HepG2 (cell line): Measurements from ENCODE around the gene ABI3. TPM values are rescaled to one million over a fixed set of nuclear protein-coding genes. Genes with fewer than 3 reads are reported as not detected.

ENCODE experiments used
- ATAC-seq: fragments of 200-7000 bp; cut with Tn5 transposase; 3 replicates; pipeline ENCODE4 v1.9.1; 2020; ENCODE audit warnings: mild to moderate bottlenecking, moderate library complexity
- BruUV-seq: library from RNA; stranded (reverse); fragments of 400-500 nt; replicated peaks from 2 replicates; lab custom pipeline; 2021; lab: Mats Ljungman, UMichigan
- CTCF ChIA-PET: fragments of 300-600 bp; formaldehyde crosslinking; extraction: SDS; loops from one replicate; lab custom pipeline; 2021; ENCODE audit warnings: low total read pairs, inconsistent platforms, low intra/inter-chr PET ratio; lab: Yijun Ruan, JAX
- POLR2A ChIA-PET: fragments of 350-600 bp; sonication (Branson Sonifier 250); formaldehyde crosslinking; loops from one replicate; lab custom pipeline; 2020; ENCODE audit warnings: antibody characterized with exemption, inconsistent platforms; lab: Yijun Ruan, JAX
- DNase-seq: peaks from one replicate; pipeline ENCODE4 v3.0.0-alpha.2; 2015; ENCODE audit warnings: low spot score
- FAIRE-seq: peaks from 3 replicates; lab custom pipeline; 2011; peaks lifted over from hg19 to GRCh38; lab: Jason Lieb, UNC
- H2AFZ ChIP-seq: one replicate; pipeline ENCODE4 v1.6.1; 2011; ENCODE audit warnings: low read length, inconsistent platforms
- H3K27ac ChIP-seq: fragments of 300-600 bp; 3 replicates; pipeline ENCODE4 v1.8.0; 2011; ENCODE audit warnings: mixed run types, mild to moderate bottlenecking, mixed read lengths, low read length, inconsistent platforms; ENCODE audit not compliant: insufficient read depth; ENCODE audit errors: extremely low read length
- H3K27me3 ChIP-seq, 2 experiments: fragments of 200-600 bp in 1 of 2; 2 replicates in 1 of 2; 3 replicates in 1 of 2; pipeline versions ENCODE4 v1.6.0 to v1.8.0; 2011; ENCODE audit warnings: low read length in 2 of 2, mild to moderate bottlenecking in 2 of 2, moderate library complexity in 2 of 2, inconsistent platforms in 1 of 2; ENCODE audit not compliant: insufficient read depth in 2 of 2, control insufficient read depth in 1 of 2
- H3K36me3 ChIP-seq, 2 experiments: fragments of 200-600 bp in 1 of 2; replicated peaks in 1 of 2; 2 replicates in 1 of 2; 3 replicates in 1 of 2; pipeline versions ENCODE4 v1.5.1 to v1.8.0; 2011; ENCODE audit warnings: low read length in 2 of 2, inconsistent platforms in 1 of 2; ENCODE audit not compliant: insufficient read depth in 2 of 2, control insufficient read depth in 1 of 2
- H3K4me1 ChIP-seq: 2 replicates; pipeline ENCODE4 v1.5.1; 2012; ENCODE audit warnings: low read length, inconsistent platforms; ENCODE audit not compliant: insufficient read depth
- H3K4me2 ChIP-seq: 2 replicates; pipeline ENCODE4 v1.6.0; 2011; ENCODE audit warnings: low read depth, low read length, inconsistent platforms
- H3K4me3 ChIP-seq, 3 experiments: fragments of 200-600 bp in 1 of 3; sonication (generic), shearing (Covaris generic) in 1 of 3; replicated peaks in 1 of 3; 2 replicates each; pipeline ENCODE4 v1.5.1; 2011 to 2016; ENCODE audit warnings: low read length in 3 of 3, inconsistent platforms in 2 of 3, low read depth in 2 of 3, mild to moderate bottlenecking in 2 of 3, control low read depth in 1 of 3, mixed read lengths in 1 of 3; ENCODE audit not compliant: insufficient read depth in 1 of 3
- H3K79me2 ChIP-seq: one replicate; pipeline ENCODE4 v1.6.1; 2011; ENCODE audit warnings: low read length, inconsistent platforms; ENCODE audit not compliant: insufficient read depth
- H3K9ac ChIP-seq: 2 replicates; pipeline ENCODE4 v1.6.0; 2011; ENCODE audit warnings: mild to moderate bottlenecking, low read depth, low read length, inconsistent platforms; ENCODE audit not compliant: insufficient read depth
- H3K9me3 ChIP-seq: 2 replicates; pipeline ENCODE4 v1.5.1; 2012; ENCODE audit warnings: mild to moderate bottlenecking, low read length
- H4K20me1 ChIP-seq: 2 replicates; pipeline ENCODE4 v1.6.0; 2011; ENCODE audit warnings: inconsistent platforms, mild to moderate bottlenecking, low read length, moderate library complexity; ENCODE audit not compliant: insufficient read depth
- IKZF5 ChIP-seq: IDR thresholded peaks from 2 replicates; pipeline ENCODE4 v1.6.1; 2018; ENCODE audit warnings: missing genetic modification reagents, mild to moderate bottlenecking, missing compliant biosample characterization
- ISX ChIP-seq: sonication (generic); formaldehyde crosslinking; conservative IDR thresholded peaks from 2 replicates; pipeline ENCODE4 v1.5.0; 2020; ENCODE audit warnings: missing genetic modification reagents
- MAFF ChIP-seq: IDR thresholded peaks from 2 replicates; pipeline ENCODE4 v1.6.1; 2011; ENCODE audit warnings: low read depth, low read length, improper control_type of control experiment
- NFYB ChIP-seq: sonication (generic); formaldehyde crosslinking; IDR thresholded peaks from 2 replicates; pipeline ENCODE4 v1.4.0; 2020; ENCODE audit warnings: missing genetic modification reagents
- NRL ChIP-seq: sonication (generic); formaldehyde crosslinking; IDR thresholded peaks from 2 replicates; pipeline ENCODE4 v1.5.0; 2020; ENCODE audit warnings: missing genetic modification reagents, mild to moderate bottlenecking, moderate library complexity, borderline replicate concordance
- PAF1 ChIP-seq: IDR thresholded peaks from 2 replicates; pipeline ENCODE4 v1.6.1; 2016; ENCODE audit warnings: missing genetic modification reagents, missing compliant biosample characterization
- SKI ChIP-seq: fragments of 450-650 bp; IDR thresholded peaks from one replicate; pipeline ENCODE4 v1.6.1; 2018; ENCODE audit warnings: mild to moderate bottlenecking; ENCODE audit not compliant: partially characterized antibody
- TCF7 ChIP-seq: sonication (generic); IDR thresholded peaks from 2 replicates; pipeline ENCODE4 v1.6.1; 2016; ENCODE audit warnings: antibody characterized with exemption, low read depth
- ZFYVE20 ChIP-seq: sonication (generic); formaldehyde crosslinking; IDR thresholded peaks from 2 replicates; pipeline ENCODE4 v1.8.0; 2023; ENCODE audit warnings: low read depth, mild to moderate bottlenecking, moderate library complexity, missing genetic modification reagents, borderline replicate concordance
- ZNF24 ChIP-seq: fragments of 450-650 bp; IDR thresholded peaks from 2 replicates; pipeline ENCODE4 v1.6.1; 2017; ENCODE audit warnings: antibody characterized with exemption, mild to moderate bottlenecking
- ZNF253 ChIP-seq: sonication (generic); formaldehyde crosslinking; IDR thresholded peaks from 2 replicates; pipeline ENCODE4 v1.8.0; 2022; ENCODE audit warnings: mild to moderate bottlenecking, missing genetic modification reagents, borderline replicate concordance
- ZNF543 ChIP-seq: sonication (generic); formaldehyde crosslinking; IDR thresholded peaks from 2 replicates; pipeline ENCODE4 v1.4.0; 2020; ENCODE audit warnings: mild to moderate bottlenecking, missing genetic modification reagents
- ZNF672 ChIP-seq: sonication (generic); formaldehyde crosslinking; IDR thresholded peaks from 2 replicates; pipeline ENCODE4 v1.8.1; 2022; ENCODE audit warnings: missing genetic modification reagents
- ZNF674 ChIP-seq: sonication (generic); formaldehyde crosslinking; IDR thresholded peaks from 2 replicates; pipeline ENCODE4 v1.5.0; 2020; ENCODE audit warnings: low read depth, mild to moderate bottlenecking, missing genetic modification reagents
- ZNF768 ChIP-seq: sonication (generic); formaldehyde crosslinking; IDR thresholded peaks from 2 replicates; pipeline ENCODE4 v1.4.0; 2020; ENCODE audit warnings: missing genetic modification reagents
- ZZZ3 ChIP-seq: sonication (generic); formaldehyde crosslinking; IDR thresholded peaks from 2 replicates; pipeline ENCODE4 v1.4.0; 2020; ENCODE audit warnings: missing genetic modification reagents, mild to moderate bottlenecking, borderline replicate concordance
- WGBS: methylation state at CpG from one replicate; pipeline ENCODE4 v1.1.6; 2017; ENCODE audit warnings: low lambda C conversion rate; 5-methylcytosine and 5-hydroxymethylcytosine counted together
- in situ Hi-C: cut with HindIII; loops from 2 replicates; pipeline ENCODE4 v1.10.0; 2017; ENCODE audit warnings: low pct_unique_long_range_greater_than_20kb; ENCODE audit not compliant: extremely low pct_ligation_motif_present
- intact Hi-C: fragments of 100-400 bp; cut with micrococcal nuclease; formaldehyde crosslinking; loops from one replicate; pipeline ENCODE4 v1.10.0; 2022; ENCODE audit not compliant: unreplicated experiment
- polyA plus RNA-seq, 8 experiments: library from polyadenylated mRNA; depleted of rRNA in 3 of 8; stranded (reverse) in 7 of 8; unstranded in 1 of 8; fragments of >200 nt; fragmentation: Illumina TruSeq in 4 of 8; extraction: Trizol in 4 of 8; gene quantifications; 2 replicates each; pipeline versions ENCODE4 v1.2.1 to v1.2.3, GENCODE V29; 2011 to 2016; ENCODE audit warnings: low read depth in 4 of 8, missing spikeins in 1 of 8, mixed read lengths in 1 of 8; ENCODE audit not compliant: insufficient read depth in 1 of 8
- total RNA-seq, 5 experiments: library from RNA; depleted of rRNA; stranded (reverse); fragments of >200 nt; fragmentation: Illumina TruSeq; extraction: Trizol; gene quantifications; 2 replicates each; pipeline ENCODE4 v1.2.3, GENCODE V29; 2016; ENCODE audit warnings: low read depth in 1 of 5
- TF ChIP-seq, protein P1 (sequence below): sonication (generic); formaldehyde crosslinking; IDR thresholded peaks from 2 replicates; pipeline ENCODE4 v1.8.0; 2022; ENCODE audit warnings: missing genetic modification reagents, mild to moderate bottlenecking, borderline replicate concordance
- TF ChIP-seq, protein P2 (sequence below): IDR thresholded peaks from 2 replicates; pipeline ENCODE4 v1.4.0; 2020; ENCODE audit warnings: mild to moderate bottlenecking, missing genetic modification reagents

ABI3 gene
- total and polyA plus RNA-seq, 2 of the 13 experiments (the other 11 are each of a cell fraction or from before 2014, with no cell fraction given) = not detected

GRCh38 chr17:49168706-49169105 is 41.8 kb upstream of the ABI3 start (continued):
- TF ChIP-seq NRL (CRISPR knock-in tag) = no peak

DNA sequence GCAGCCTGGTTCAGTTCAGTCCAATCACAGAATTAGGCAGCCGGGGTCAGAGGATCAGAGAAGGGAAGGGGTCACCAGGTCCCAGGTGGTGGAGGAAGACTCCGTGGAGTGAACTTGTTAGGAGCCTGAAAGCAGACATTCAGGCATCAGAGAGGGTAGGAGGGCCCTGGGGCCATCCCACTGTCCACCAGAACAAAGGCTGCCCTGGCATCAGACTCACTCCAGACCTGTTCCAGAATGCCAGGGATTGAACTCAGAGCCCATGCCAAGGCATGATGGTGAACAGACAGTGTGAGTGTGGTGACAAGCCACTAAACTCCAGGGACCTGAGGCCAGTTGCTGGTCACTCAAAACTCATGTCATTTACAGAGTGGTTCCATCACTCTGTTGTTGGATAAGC is 40.3 kb upstream of the ABI3 start:
- no peak overlapping the region for H3K27ac ChIP-seq
- H3K4me2 ChIP-seq = no peak overlapping the region
- H2AFZ ChIP-seq = no peak overlapping the region
- H3K9me3 ChIP-seq = peaks cover 7% of the 10 kb centered on the region
- no peaks in the 10 kb centered on the region for H4K20me1 ChIP-seq
- no TSS peak for BruUV-seq
- no peak for FAIRE-seq
- H3K36me3 ChIP-seq = no peaks in the 10 kb centered on the region
- H3K9ac ChIP-seq = no peak overlapping the region
- DNase-seq = no peak
- 0% methylated on average over 2 of the region's 2 CpGs for WGBS
- peaks cover 2 to 30% of the 10 kb centered on the region in 2 experiments; a peak in 3 of 5 replicates for H3K27me3 ChIP-seq
- no peaks in the 10 kb centered on the region for H3K4me1 ChIP-seq
- ChIA-PET POLR2A (no interaction called here), CTCF (no interaction called here)
- H3K79me2 ChIP-seq = no peaks in the 10 kb centered on the region
- no peak overlapping the region for H3K4me3 ChIP-seq
- ATAC-seq = no peak
- in situ Hi-C loops = no loop called here
- intact Hi-C loops = no loop called here
- TF ChIP-seq ZNF253 (CRISPR knock-in tag) = no peak
- TF ChIP-seq MAFF = no peak
- TF ChIP-seq PAF1 (CRISPR knock-in tag) = no peak
- TF ChIP-seq TCF7 = no peak
- TF ChIP-seq IKZF5 (CRISPR knock-in tag) = no peak
- no peak for TF ChIP-seq ZZZ3
- TF ChIP-seq ZNF543 = no peak
- TF ChIP-seq SKI = no peak
- TF ChIP-seq ZNF674 (CRISPR knock-in tag) = no peak
- TF ChIP-seq, protein P1, sequence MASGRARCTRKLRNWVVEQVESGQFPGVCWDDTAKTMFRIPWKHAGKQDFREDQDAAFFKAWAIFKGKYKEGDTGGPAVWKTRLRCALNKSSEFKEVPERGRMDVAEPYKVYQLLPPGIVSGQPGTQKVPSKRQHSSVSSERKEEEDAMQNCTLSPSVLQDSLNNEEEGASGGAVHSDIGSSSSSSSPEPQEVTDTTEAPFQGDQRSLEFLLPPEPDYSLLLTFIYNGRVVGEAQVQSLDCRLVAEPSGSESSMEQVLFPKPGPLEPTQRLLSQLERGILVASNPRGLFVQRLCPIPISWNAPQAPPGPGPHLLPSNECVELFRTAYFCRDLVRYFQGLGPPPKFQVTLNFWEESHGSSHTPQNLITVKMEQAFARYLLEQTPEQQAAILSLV (CRISPR knock-in tag) = no peak
- no peak for TF ChIP-seq ZNF768 (CRISPR knock-in tag)
- no peak for TF ChIP-seq ZNF672 (CRISPR knock-in tag)
- TF ChIP-seq, protein P2, sequence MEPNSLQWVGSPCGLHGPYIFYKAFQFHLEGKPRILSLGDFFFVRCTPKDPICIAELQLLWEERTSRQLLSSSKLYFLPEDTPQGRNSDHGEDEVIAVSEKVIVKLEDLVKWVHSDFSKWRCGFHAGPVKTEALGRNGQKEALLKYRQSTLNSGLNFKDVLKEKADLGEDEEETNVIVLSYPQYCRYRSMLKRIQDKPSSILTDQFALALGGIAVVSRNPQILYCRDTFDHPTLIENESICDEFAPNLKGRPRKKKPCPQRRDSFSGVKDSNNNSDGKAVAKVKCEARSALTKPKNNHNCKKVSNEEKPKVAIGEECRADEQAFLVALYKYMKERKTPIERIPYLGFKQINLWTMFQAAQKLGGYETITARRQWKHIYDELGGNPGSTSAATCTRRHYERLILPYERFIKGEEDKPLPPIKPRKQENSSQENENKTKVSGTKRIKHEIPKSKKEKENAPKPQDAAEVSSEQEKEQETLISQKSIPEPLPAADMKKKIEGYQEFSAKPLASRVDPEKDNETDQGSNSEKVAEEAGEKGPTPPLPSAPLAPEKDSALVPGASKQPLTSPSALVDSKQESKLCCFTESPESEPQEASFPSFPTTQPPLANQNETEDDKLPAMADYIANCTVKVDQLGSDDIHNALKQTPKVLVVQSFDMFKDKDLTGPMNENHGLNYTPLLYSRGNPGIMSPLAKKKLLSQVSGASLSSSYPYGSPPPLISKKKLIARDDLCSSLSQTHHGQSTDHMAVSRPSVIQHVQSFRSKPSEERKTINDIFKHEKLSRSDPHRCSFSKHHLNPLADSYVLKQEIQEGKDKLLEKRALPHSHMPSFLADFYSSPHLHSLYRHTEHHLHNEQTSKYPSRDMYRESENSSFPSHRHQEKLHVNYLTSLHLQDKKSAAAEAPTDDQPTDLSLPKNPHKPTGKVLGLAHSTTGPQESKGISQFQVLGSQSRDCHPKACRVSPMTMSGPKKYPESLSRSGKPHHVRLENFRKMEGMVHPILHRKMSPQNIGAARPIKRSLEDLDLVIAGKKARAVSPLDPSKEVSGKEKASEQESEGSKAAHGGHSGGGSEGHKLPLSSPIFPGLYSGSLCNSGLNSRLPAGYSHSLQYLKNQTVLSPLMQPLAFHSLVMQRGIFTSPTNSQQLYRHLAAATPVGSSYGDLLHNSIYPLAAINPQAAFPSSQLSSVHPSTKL = no peak
- TF ChIP-seq ISX (CRISPR knock-in tag) = no peak
- TF ChIP-seq NFYB (CRISPR knock-in tag) = no peak
- TF ChIP-seq ZNF24 = no peak
- no peak for TF ChIP-seq ZFYVE20
